ENCODE data around the gene NXF3.

GRCh38 chrX:103098488-103098887, 5.5 kb upstream of the NXF3 start:
- TF ChIP-seq RARB (CRISPR knock-in tag; IDR thresholded peaks at IDR 0.05) (no peak), ZFP30 (CRISPR knock-in tag; IDR thresholded peaks at IDR 0.05) (no peak), PATZ1 (CRISPR knock-in tag; IDR thresholded peaks at IDR 0.05; ENCODE audit: borderline replicate concordance) (no peak), ZFP3 (CRISPR knock-in tag; IDR thresholded peaks at IDR 0.05) (no peak), TOX (CRISPR knock-in tag; IDR thresholded peaks at IDR 0.05; ENCODE audit: borderline replicate concordance) (no peak), OSR1 (CRISPR knock-in tag; IDR thresholded peaks at IDR 0.05) (no peak), ZNF70 (CRISPR knock-in tag; IDR thresholded peaks at IDR 0.05) (no peak), TCF4 (CRISPR knock-in tag; IDR thresholded peaks at IDR 0.05; ENCODE audit: borderline replicate concordance) (no peak), ARNTL (CRISPR knock-in tag; IDR thresholded peaks at IDR 0.05; ENCODE audit: borderline replicate concordance, low read depth) (no peak), CREB5 (CRISPR knock-in tag; IDR thresholded peaks at IDR 0.05; ENCODE audit: low read depth) (no peak)
